NK-92 (cell line): ENCODE data around the gene VAT1L.

ENCODE experiments used
- DNase-seq: peaks from one replicate; lab custom pipeline; 2025; ENCODE audit not compliant: unreplicated experiment; lab: John Stamatoyannopoulos, UW

VAT1L gene

DNA sequence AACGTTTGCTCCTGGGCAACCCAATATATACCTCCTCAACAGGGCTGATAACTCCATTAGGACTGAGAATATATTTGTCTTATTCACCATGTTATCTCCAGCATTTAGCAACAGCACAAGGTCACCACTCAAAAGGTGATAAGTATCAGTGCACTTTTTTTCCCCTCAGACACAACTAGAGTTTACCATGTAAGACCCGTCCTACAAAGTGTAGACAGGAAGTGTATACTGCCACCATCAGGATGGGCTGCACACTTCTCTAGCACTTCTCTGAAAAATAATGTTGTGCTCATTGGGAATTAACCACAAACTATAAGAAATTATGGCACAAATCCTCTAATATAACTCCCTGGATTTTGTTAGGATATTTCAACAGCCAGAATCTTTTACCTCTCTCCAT lies 5.7 kb upstream of the VAT1L start:
- DNase-seq: no peak

DNA sequence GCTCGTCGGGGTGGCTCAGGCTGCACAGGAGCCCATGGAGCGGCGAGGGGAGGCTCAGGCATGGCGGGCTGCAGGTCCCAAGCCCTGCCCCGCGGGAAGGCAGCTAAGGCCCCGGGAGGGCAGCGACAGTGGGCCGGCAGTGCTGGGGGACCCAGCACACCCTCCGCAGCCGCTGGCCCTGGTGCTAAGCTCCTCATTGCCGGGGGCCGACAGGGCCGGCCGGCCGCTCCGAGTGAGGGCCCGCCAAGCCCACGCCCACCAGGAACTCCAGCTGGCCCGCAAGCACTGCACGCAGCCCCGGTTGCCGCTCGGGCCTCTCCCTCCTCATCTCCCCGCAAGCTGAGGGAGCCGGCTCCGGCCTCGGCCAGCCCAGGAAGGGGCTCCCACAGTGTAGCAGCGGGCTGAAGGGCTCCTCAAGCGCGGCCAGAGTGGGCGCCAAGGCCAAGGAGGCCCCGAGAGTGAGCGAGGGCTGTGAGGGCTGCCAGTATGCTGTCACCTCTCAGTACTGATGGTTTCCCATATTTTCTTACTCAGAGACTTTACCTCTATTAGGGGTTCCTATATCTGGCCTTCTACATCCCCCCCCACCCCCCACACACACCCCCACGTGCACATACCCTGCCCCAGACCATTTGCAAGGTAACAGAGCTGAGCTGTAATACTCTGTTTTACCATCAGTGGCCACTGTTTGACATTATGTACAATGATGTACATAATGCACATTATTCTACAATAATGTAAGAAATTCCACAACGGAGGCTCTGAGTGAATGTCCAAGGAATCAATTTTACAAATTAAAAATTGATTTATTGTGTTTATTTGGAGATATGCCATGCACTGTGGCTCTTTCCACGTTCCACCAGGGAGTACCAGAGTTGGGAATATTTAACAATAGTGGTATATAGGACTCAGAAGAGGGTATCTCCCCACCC lies 3.7 kb upstream of the VAT1L start:
- no peak for DNase-seq

DNA sequence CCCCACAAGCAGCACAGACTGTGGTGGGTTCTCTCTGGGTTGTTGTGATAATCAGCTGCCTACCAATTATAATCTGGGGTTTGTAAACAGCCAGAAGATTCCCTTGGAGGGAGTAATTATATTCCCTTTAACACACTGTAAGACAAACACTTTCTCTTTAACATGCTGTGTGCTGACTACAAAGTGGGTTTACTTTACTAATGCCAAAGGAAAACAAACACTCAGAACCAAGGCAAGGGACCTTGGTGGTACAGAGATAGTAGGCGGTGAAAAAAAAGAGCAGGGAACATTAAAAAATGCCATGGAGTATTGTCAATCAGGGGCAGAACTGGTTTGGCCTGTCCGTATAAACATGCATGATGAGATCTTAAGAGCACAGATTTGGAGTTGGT lies 3.0 kb upstream of the VAT1L start:
- DNase-seq: no peak

DNA sequence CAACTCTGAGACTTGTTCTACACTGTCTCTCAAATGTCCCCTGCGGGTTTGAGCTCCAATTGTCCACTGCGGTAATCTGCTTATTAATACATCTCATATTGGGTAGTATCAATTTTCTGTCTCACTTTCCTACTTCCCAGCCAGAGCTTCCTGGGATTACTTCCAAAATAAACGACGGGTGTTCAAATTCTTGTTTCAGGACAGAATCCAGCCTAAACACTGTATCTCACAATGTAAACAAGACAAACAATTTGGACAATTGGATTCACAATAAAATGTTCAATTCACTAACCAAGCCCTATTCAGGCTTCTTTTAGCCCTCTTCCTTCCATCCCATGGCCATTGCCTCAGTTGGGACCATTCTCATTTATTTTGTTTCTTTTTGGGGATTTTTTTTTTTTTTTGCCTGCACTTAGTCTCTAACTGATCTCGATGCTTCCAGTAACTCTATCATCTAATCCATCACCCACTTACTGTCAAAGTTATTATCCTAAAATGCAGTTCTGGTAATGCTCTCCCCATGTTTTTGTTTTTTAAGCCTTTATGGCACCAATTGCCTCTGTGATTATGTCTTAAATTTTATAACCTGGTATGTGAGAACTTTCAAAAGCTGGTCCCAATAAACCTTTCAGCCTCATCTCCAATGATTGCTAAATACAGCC lies 2.0 kb upstream of the VAT1L start:
- DNase-seq: no peak

DNA sequence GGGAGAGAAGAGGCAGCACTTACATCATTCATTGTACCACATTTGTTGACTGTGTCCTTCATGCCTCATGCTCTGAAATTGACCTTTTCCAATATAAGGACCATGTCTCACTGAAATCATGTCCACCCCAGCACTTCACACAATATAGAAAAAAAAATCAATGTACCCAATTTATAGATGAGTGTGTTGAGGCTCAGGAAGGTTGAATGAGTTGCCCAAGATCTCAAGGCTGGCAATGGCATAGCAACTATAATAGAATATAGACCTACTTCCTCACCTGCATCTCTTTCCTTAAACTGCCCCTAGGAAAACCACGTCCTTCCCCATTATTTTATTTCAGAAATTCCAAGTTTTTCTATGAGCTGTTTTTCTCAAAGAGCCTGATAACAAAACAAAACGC lies 912 bp upstream of the VAT1L start:
- DNase-seq: no peak

DNA sequence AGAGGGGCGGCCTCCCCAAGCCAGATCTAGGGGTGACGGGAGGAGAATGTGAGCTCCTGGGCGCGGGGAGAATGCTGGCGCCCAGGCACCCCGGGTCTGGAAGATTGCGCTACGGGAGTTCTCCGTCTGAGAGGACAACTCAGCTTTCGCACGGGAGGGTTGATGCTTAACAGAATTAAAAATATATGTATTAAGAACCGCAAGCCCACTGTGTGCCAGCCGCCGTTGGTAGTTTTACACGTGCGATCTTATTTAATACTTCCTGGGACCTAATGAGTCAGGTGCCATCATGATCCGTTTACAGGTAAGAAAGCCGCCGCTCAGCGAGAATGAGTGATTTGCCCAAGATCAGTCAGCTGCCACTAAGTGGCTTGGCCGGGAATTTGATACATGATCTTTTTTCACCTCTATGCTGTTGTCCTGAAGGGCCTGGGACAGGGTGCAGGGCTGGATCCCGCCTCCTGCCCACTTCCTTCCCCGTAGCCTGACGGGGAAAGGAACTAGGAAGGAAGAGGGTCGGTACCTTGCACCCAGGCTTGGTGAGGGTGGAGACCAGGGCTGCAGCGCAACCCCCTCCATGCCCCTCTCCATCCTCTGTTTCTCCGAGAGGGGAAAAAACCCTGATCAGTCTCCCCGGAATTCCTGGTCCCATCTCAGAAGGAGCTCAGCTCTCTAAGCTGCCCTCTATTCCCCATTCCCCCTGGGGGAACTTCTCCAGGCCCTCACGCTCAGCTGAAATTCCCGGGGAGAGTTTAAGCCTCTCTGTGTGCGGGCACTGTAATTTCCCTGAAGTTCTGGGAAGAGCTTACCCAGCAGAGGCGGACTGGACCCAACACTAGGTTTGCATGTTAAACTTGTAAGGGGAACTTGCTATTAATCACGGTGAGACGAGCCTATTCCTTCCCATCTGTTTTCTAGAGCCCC lies 983 bp downstream of the VAT1L start:
- no peak for DNase-seq

DNA sequence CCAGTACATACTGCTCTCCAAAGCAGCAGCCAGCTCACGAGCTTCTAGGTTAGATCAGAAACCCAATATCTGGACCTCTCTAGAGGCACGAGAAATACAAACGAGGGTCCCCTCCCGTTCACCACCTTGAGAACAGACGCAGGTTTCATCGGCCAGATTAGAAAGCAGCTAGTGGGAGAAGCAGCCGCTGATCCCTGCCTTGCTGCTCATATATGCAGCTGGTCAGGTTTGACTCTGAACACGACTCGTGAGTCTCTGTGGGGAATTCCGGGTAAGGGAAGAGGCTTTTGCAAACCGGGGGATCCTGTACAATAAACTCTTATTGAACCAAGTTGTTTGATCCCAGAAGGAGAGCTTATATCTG lies 1.6 kb downstream of the VAT1L start:
- DNase-seq: no peak

DNA sequence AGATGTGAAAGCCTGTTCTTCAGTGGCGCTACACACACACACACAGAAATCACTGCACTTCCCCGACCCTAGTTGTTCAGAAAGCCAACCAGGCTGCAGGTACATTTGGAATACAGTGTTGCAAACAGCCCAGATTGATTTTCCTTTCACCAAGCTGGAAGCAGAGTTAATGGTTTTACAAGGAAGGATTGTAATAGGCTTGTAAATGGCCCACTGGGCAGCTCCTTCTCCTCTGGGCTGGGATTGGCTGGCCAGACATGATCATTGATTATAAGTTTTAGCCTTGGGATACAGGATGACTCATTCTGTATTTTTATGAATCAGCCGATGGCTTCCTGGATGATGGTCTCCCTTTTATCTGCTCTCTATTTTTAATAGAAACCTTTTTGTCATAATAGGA lies 2.5 kb downstream of the VAT1L start:
- DNase-seq: no peak

DNA sequence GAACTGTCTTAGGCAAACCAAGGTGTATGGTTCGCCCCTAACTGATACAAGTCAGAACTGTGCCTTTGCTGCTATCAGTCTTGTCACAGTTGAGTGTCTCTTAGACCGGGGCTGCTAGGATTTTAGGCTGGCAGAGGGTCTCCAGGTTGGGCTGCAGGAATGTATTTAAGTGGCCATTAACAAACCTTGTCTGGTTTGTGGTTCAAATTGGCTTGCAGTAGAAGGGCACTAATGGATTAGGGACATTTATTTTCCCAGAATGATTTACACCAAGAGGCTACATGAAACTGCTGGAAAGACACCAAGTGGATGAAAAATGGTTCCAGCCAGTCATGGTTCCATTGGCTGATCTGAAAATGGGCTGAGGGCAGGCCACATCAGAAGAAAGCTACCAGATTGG lies 5.1 kb downstream of the VAT1L start:
- DNase-seq: no peak

DNA sequence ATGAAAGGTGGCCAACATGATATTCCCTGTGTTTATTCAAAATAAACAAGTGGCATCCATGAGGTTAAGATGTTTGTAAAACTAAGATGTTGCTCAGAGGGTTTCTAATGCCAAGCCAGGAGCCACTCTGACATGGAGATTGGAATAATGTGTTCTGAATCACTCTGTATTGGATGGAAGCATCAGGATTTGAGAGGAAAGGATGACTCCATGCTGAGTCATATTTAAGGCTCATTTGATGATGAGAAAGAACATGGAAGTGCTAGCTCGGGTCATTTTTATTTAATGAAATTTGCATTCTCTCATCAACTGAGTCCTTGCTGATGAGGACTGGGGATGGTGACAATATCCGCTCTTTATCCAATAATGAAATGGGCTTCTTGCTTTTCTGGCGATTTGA lies 6.2 kb downstream of the VAT1L start:
- DNase-seq: no peak

DNA sequence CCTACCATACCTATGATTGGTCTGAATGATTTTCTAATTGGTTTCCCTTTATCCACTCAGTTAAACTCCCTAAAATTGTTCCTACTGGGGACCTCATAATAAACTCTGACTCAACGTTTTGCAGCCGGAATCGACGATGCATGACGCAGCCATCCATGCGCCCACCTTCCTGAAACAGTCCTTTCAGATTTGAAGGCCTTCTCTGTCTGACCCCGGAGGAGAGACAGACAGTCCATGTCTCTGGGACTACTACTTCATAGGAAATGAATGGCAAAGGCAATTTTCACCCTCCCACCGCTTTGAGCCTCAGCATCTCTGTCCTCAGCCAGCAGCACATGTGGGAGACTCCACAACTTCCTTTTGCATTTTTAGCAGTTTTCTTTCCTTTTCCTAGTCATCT lies 13.5 kb downstream of the VAT1L start:
- no peak for DNase-seq

DNA sequence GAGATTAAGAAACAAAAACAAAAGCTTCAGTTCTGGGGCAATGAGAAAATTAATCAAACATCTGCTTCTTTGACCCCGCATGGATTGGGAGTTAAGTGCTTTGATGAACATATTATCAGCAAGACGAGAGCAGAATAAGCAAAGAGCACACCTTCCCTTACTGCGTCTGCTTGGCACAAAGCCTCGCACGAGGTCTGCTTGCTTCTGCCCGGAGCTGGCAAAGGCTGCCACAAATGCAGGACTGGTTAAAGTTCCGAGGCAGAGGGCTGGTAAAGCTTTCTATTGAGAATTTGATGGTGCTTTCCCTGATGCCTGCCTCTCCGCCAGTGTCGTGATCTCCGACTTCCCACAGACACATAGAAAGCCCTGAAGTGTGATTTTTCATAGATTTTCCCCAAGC lies 17.0 kb downstream of the VAT1L start:
- no peak for DNase-seq

DNA sequence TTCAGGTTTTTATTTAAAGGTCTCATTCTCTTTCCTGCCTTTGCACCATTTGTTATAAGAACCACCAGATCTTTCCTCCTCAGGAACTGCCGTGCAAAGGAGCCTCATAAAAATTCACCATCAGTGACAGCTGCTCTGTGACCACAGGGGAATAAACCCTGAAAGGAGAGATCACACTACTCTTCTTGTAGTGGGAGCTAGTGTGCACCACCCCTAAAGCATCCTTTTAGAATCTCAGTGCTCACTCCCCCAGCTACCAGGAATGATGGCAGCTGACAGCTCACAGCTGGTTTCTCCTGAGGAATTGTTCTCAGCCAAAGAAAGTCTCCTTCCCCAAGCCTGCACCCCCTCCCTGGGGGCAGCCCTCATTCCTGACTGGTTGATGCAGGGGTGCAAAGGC lies 18.7 kb downstream of the VAT1L start:
- DNase-seq: no peak

DNA sequence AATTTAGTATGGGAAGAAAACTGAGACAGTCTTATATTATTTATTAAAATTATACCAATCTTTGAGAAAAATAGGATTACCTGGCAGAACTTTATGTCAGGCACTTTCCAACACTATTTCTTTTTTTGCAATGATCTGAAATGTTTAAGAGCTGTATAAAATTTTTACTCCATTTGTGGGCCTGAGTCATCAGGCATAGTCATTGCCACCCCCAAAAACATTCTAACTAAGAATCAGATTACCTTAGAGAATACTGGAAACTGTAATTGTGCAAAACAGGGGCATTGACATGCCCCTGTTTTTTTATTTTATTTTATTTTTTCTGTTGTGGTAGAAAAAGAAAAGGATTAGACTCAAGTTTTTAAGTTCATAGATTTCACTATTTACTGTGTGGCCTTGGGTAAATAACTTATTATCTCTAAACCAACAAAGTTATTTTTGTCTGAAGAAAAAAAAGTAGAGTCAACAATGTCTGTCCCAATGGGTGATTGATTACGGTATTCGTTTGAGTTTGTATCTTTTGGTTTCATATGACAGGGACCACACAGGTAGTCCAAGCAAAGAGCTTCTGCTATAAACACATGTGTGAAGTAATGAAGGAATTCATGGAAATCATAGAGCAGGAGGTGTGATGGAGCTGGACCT lies 24.6 kb downstream of the VAT1L start:
- DNase-seq: no peak

DNA sequence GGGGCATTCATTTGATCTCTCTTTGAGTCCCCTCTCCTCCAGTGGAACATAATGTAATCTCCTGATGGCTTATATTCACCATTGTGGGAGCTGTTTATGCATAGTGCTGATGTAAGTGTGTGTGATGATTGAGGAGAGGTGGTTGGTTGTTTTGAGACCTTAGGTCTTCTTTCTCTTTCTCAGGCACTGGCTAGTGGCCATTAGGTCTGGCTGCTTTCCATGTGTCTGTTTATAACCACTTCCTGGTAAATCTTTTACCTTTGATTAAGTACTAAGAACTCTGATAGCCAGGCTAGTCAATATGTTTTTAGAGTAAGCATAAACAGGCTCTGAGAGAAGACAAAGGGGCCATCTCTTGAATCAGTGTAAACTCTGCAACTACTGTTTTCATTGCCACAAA lies 27.9 kb downstream of the VAT1L start:
- DNase-seq: no peak

DNA sequence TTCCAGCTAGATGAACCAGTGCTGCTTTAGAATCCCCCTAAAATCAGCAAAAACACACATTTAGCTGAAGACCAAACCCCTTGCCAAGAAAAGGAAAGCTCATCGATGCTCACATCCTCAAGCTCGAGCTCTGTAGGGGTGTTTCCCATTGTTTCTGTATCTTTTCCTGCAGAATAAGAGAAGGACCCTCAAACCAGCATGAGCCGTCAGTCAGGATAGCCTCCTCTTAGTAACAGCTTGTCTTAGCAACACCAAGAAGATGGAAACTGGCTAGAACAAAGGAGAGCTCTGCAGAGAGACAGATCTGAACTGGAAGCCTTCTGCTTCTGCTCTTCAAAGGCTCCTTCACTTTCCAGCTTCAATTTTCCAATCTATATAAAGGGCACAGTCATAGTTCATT lies 32.0 kb downstream of the VAT1L start:
- DNase-seq: no peak

DNA sequence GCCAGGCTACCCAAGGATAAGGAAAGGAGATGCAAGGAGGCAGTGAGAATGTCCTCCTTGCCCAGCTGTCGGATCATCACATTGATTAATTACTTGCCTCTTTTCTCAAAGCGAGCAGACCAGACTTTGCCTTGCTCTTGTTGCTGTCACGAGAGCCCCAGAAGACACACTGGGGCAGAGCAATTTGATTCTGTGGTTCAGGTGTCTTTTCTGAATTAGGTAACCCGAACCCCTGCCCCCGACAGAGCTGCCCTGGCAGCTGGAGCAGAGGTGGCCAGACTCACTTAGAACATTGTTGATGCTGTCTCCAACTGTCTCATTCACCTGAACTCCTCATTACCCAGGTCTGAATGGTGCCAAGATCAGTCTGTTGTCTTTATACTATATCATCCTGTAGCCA lies 34.3 kb downstream of the VAT1L start:
- no peak for DNase-seq

DNA sequence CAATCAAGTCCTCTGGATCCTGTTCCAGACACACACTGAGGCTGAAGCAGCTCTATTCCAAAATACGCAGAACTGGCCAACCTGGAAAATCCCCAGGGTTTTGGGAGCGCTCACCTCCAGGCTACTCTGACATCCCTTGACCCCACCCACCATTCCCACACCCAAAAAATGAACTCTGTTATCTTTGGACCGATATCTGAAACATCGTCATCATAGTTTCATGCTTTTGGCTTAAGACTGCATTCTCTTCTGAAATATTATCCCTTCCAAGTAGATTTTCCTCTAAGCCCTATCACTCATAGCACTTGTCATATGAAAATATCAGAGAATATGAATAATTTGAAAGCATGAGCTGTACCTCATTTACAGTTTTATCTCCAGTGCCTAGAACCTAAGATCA lies 34.7 kb downstream of the VAT1L start:
- no peak for DNase-seq

DNA sequence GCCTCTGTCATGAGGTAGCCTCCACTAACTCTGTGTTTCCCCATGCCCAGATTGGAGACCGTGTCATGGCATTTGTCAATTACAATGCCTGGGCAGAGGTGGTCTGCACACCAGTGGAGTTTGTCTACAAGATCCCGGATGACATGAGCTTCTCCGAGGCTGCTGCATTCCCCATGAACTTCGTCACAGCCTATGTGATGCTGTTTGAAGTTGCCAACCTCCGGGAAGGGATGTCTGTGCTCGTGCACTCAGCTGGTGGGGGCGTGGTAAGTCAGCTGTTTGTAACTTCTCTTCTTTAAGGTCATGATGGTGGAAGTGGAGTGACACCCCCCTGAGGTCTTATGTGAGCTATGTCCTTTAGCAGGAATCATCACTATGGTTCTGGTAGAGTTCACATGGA lies 36.8 kb downstream of the VAT1L start:
- no peak for DNase-seq

DNA sequence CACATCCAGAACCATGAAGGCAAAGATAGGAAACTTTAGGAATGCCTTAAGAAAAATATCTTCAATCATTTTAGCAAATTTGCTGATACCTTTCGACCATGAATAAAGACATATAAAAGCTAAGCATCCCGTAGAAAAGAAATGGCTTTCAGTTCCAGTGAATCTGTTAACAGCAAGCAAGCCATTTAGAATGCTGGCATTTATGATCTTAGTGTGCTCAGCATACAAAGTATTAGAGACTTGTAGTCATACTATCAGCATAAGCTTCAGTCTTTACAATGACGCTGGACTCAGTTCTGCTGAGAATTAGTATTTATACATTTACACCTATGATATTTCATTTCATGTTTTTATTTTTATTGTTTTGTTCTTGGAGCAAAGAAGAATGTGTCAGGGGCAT lies 38.7 kb downstream of the VAT1L start:
- DNase-seq: no peak

DNA sequence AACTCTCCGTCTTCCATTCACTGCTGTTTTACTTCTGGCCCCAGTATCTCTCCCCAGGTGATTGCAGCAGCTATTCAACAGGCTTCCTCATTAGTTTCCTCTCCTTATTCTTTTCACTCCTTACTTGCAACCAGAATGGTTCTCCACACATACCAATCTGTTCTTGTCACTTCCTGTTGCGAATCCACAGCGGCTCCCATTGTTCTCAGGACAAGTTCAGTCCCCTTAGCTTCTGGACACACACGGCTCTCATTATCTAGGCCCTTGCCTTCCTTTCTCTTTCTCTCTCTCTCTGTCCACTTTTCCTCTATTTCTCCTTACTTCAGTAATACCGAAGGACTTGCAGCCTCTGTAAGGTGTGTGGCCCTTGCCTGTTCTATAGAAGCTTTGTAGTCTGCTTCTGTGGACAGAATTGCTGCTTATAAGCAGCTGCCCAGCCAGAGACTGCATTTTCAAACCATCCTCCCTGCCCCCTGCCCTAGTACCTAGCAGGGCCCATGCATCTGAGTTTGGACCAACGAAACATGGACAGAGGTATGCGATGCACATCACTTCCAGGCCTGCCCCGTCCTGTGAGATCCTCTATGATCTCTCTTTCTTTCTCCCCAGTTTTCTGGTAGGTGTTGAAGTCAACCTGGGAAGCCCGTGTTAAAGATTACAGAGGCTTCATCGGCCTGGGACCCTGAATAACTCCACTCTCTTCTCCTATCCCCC lies 45.7 kb downstream of the VAT1L start:
- DNase-seq: no peak
